MM.1S (cell line): Measurements from ENCODE around the gene AFF4.
A peak's percentile ranks its signal among the peaks of the same experiment; 100 is the strongest.

ENCODE experiments used
- DNase-seq: peaks from one replicate; pipeline ENCODE4 v3.0.0-alpha.2; 2015
- H2AFZ ChIP-seq: fragments of 300-600 bp; sonication (generic); 2 replicates; pipeline ENCODE4 v1.6.0; 2016; ENCODE audit warnings: antibody characterized with exemption, low read length
- H3F3A ChIP-seq: fragments of 300-600 bp; sonication (generic); 2 replicates; pipeline ENCODE4 v1.6.1; 2016; ENCODE audit warnings: mild to moderate bottlenecking, antibody characterized with exemption, low read length, moderate library complexity, mixed read lengths; ENCODE audit not compliant: insufficient read depth
- H3K27ac ChIP-seq: fragments of 300-600 bp; sonication (generic); 2 replicates; pipeline ENCODE4 v1.5.1; 2016; ENCODE audit warnings: mild to moderate bottlenecking, low read length
- H3K27me3 ChIP-seq: fragments of 300-600 bp; sonication (generic); replicated peaks from 2 replicates; pipeline ENCODE4 v1.6.0; 2016; ENCODE audit warnings: low read length; ENCODE audit not compliant: insufficient read depth
- H3K36me3 ChIP-seq: fragments of 300-600 bp; sonication (generic); replicated peaks from 2 replicates; pipeline ENCODE4 v1.6.1; 2016; ENCODE audit warnings: mild to moderate bottlenecking, low read length, mixed read lengths; ENCODE audit not compliant: insufficient read depth
- H3K4me1 ChIP-seq: fragments of 300-600 bp; sonication (generic); 2 replicates; pipeline ENCODE4 v1.6.1; 2016; ENCODE audit warnings: low read length, mixed read lengths
- H3K4me2 ChIP-seq: fragments of 300-600 bp; sonication (generic); 2 replicates; pipeline ENCODE4 v1.6.0; 2016; ENCODE audit warnings: low read depth, low read length
- H3K4me3 ChIP-seq: fragments of 300-600 bp; sonication (generic); 2 replicates; pipeline ENCODE4 v1.5.1; 2016; ENCODE audit warnings: low read length, mixed read lengths
- H3K79me2 ChIP-seq: fragments of 300-600 bp; sonication (generic); 2 replicates; pipeline ENCODE4 v1.6.1; 2016; ENCODE audit warnings: mixed run types, low read length, mixed read lengths
- H3K9ac ChIP-seq: fragments of 300-600 bp; sonication (generic); 2 replicates; pipeline ENCODE4 v1.6.1; 2016; ENCODE audit warnings: low read length, mixed read lengths
- H3K9me2 ChIP-seq: fragments of 300-600 bp; sonication (generic); replicated peaks from 2 replicates; pipeline ENCODE4 v1.6.1; 2016; ENCODE audit warnings: mild to moderate bottlenecking, low read length, mixed read lengths; ENCODE audit not compliant: insufficient read depth
- H3K9me3 ChIP-seq: fragments of 300-600 bp; sonication (generic); replicated peaks from 2 replicates; pipeline ENCODE4 v1.6.1; 2016; ENCODE audit warnings: mild to moderate bottlenecking, low read length, mixed read lengths; ENCODE audit not compliant: insufficient read depth
- H4K20me1 ChIP-seq: fragments of 300-600 bp; sonication (generic); 2 replicates; pipeline ENCODE4 v1.6.1; 2016; ENCODE audit warnings: mild to moderate bottlenecking, low read length, moderate library complexity, mixed read lengths; ENCODE audit not compliant: insufficient read depth
- CTCF ChIP-seq: fragments of 300-600 bp; sonication (generic); IDR thresholded peaks from 2 replicates; pipeline ENCODE4 v1.5.1; 2016; ENCODE audit warnings: antibody characterized with exemption, low read length, mixed read lengths
- EZH2 ChIP-seq: fragments of 300-600 bp; sonication (generic); optimal IDR thresholded peaks from 2 replicates; pipeline ENCODE3; 2017; ENCODE audit warnings: low read depth, mild to moderate bottlenecking, antibody characterized with exemption, low read length, mixed read lengths
- EZH2phosphoT487 ChIP-seq: fragments of 300-600 bp; sonication (generic); IDR thresholded peaks from 2 replicates; pipeline ENCODE4 v1.6.1; 2018; ENCODE audit warnings: antibody characterized with exemption, low read length

AFF4 gene

GRCh38 chr5:132866342-132867045, 96.9 kb downstream of the AFF4 start, which contains the start of the genes GDF9 and UQCRQ:
TSS of gene GDF9 (minus strand) at chr5:132866469. CDS start at chr5:132864533, 1,936 bp downstream.
TSS of gene UQCRQ (plus strand) at chr5:132866642. CDS start at chr5:132866882, 240 bp downstream.
- Histone ChIP-seq H3K79me2 (peaks cover 31% of the 10 kb centered on the region), H3K36me3 (peaks cover 8% of the 10 kb centered on the region; the same call in 1 of the 2 replicates), H3K9me2 (no peaks in the 10 kb centered on the region), H3K27ac (peak within 1 kb of the TSS; percentile 67), H3F3A (peaks cover 4% of the 10 kb centered on the region; the same call in 1 of the 2 replicates), H3K27me3 (no peaks in the 10 kb centered on the region), H3K4me2 (peak within 1 kb of the TSS; percentile 83), H3K4me3 (peak within 1 kb of the TSS; percentile 97), H4K20me1 (no peaks in the 10 kb centered on the region), H3K9ac (peak within 1 kb of the TSS; percentile 89), H2AFZ (peak within 1 kb of the TSS; percentile 74), H3K4me1 (peaks cover 6% of the 10 kb centered on the region), H3K9me3 (no peaks in the 10 kb centered on the region)
- TF ChIP-seq CTCF (peak; percentile 22; the same call in 1 of the 2 replicates), EZH2 (no peak)
- peak; percentile 99 for DNase-seq

GRCh38 chr5:132865668-132866341, 97.6 kb downstream of the AFF4 start:
- Histone ChIP-seq H3K27me3 (no peaks in the 10 kb centered on the region), H3K36me3 (peaks cover 8% of the 10 kb centered on the region; the same call in 1 of the 2 replicates), H3K79me2 (peaks cover 31% of the 10 kb centered on the region), H3K9ac (peak overlapping the region; percentile 89), H4K20me1 (no peaks in the 10 kb centered on the region), H2AFZ (peak overlapping the region; percentile 74), H3K4me2 (peak overlapping the region; percentile 83), H3F3A (peaks cover 4% of the 10 kb centered on the region; the same call in 1 of the 2 replicates), H3K9me2 (no peaks in the 10 kb centered on the region), H3K4me3 (peak overlapping the region; percentile 97), H3K4me1 (peaks cover 6% of the 10 kb centered on the region), H3K9me3 (no peaks in the 10 kb centered on the region), H3K27ac (peak overlapping the region; percentile 67; the same call in 1 of the 2 replicates)
- TF ChIP-seq EZH2, result no peak
- TF ChIP-seq EZH2phosphoT487, result no peak
- TF ChIP-seq CTCF, result no peak
- DNase-seq, result no peak

GRCh38 chr5:132860742-132861141, 102.7 kb downstream of the AFF4 start:
- TF ChIP-seq CTCF (no peak), EZH2 (no peak), EZH2phosphoT487 (no peak)
- Histone ChIP-seq H3K4me2 (no peak overlapping the region), H2AFZ (no peak overlapping the region), H3K79me2 (peaks cover 2% of the 10 kb centered on the region; the same call in 1 of the 2 replicates), H3K36me3 (no peaks in the 10 kb centered on the region), H3K27me3 (no peaks in the 10 kb centered on the region), H3K4me3 (no peak overlapping the region), H3K4me1 (no peaks in the 10 kb centered on the region), H3K9me2 (no peaks in the 10 kb centered on the region), H3K9me3 (no peaks in the 10 kb centered on the region), H3K9ac (no peak overlapping the region), H3K27ac (no peak overlapping the region), H4K20me1 (no peaks in the 10 kb centered on the region), H3F3A (no peaks in the 10 kb centered on the region)
- DNase-seq, result no peak
